Panc1 (cell line): ENCODE measurements around the gene ZMYND15. TPM values are rescaled to one million over a fixed set of nuclear protein-coding genes. Genes with fewer than 3 reads are reported as not detected.
A peak's percentile ranks its signal among the peaks of the same experiment; 100 is the strongest.

Experiments
- ATAC-seq: fragments of 200-7000 bp; cut with Tn5 transposase; 2 replicates; pipeline ENCODE4 v1.9.1; 2020; ENCODE audit warnings: mild to moderate bottlenecking, moderate library complexity
- BruUV-seq: library from RNA; stranded (reverse); fragments of 400-500 nt; replicated peaks from 2 replicates; lab custom pipeline; 2021; lab: Mats Ljungman, UMichigan
- CTCF ChIA-PET: fragments of 300-600 bp; sonication (Branson Sonifier 250); formaldehyde crosslinking; loops from one replicate; lab custom pipeline; 2022; ENCODE audit warnings: antibody characterized with exemption; lab: Charles Lee
- POLR2A ChIA-PET: fragments of 300-600 bp; sonication (Branson Sonifier 250); formaldehyde crosslinking; loops from one replicate; lab custom pipeline; 2022; ENCODE audit warnings: antibody characterized with exemption; lab: Charles Lee
- DNase-seq: peaks from one replicate; pipeline ENCODE4 v3.0.0-alpha.2; 2010; ENCODE audit warnings: low read depth, low spot score
- H3K27ac ChIP-seq: 2 replicates; pipeline ENCODE4 v1.5.1; 2011; ENCODE audit warnings: mild to moderate bottlenecking, low read length, inconsistent platforms
- H3K27me3 ChIP-seq: fragments of 200-500 bp; sonication (Bioruptor generic); 2 replicates; pipeline ENCODE4 v1.6.0; 2014; ENCODE audit warnings: low read length, inconsistent platforms; ENCODE audit not compliant: control insufficient read depth, insufficient read depth
- H3K36me3 ChIP-seq: fragments of 200-500 bp; sonication (Bioruptor generic); 2 replicates; pipeline ENCODE4 v1.5.1; 2014; ENCODE audit warnings: inconsistent platforms, mild to moderate bottlenecking, low read length, moderate library complexity; ENCODE audit not compliant: control insufficient read depth, insufficient read depth
- H3K4me1 ChIP-seq: 2 replicates; pipeline ENCODE4 v1.5.1; 2011; ENCODE audit warnings: inconsistent platforms, mild to moderate bottlenecking, low read length, moderate library complexity; ENCODE audit not compliant: control insufficient read depth, insufficient read depth
- H3K4me3 ChIP-seq, 2 experiments: 2 replicates each; pipeline ENCODE4 v1.5.1; 2011 to 2012; ENCODE audit warnings: low read depth in 2 of 2, low read length in 2 of 2, mild to moderate bottlenecking in 2 of 2, inconsistent platforms in 1 of 2, moderate library complexity in 1 of 2
- H3K9me3 ChIP-seq: fragments of 200-500 bp; sonication (Bioruptor generic); 2 replicates; pipeline ENCODE4 v1.5.1; 2014; ENCODE audit warnings: low read depth, mild to moderate bottlenecking, inconsistent platforms, low read length, moderate library complexity; ENCODE audit not compliant: control insufficient read depth, insufficient read depth
- POLR2AphosphoS5 ChIP-seq: IDR thresholded peaks from 2 replicates; pipeline ENCODE4 v1.6.1; 2012; ENCODE audit warnings: mild to moderate bottlenecking, low read depth, low read length, moderate library complexity
- SIN3A ChIP-seq: IDR thresholded peaks from 2 replicates; pipeline ENCODE4 v1.6.1; 2012; ENCODE audit warnings: low read depth, mild to moderate bottlenecking, low read length, moderate library complexity, borderline replicate concordance; ENCODE audit not compliant: insufficient read depth
- TCF7L2 ChIP-seq: IDR thresholded peaks from 2 replicates; pipeline ENCODE4 v1.6.1; 2011; ENCODE audit warnings: mild to moderate bottlenecking, low read depth, low read length, inconsistent platforms
- in situ Hi-C: cut with HindIII; loops from 2 replicates; pipeline ENCODE4 v1.10.0; 2016; ENCODE audit warnings: low sequenced_read_pairs, low pct_unique_long_range_greater_than_20kb
- intact Hi-C: fragments of 100-400 bp; cut with micrococcal nuclease; formaldehyde crosslinking; loops from one replicate; pipeline ENCODE4 v1.10.0; 2022; ENCODE audit not compliant: unreplicated experiment
- total RNA-seq: library from RNA; stranded (reverse); gene quantifications from one replicate; pipeline ENCODE4 v1.2.1, GENCODE V29; 2021; ENCODE audit not compliant: unreplicated experiment
- TF ChIP-seq, protein P1 (sequence below): fragments of 450-650 bp; IDR thresholded peaks from 2 replicates; pipeline ENCODE4 v1.5.1; 2017; ENCODE audit warnings: mild to moderate bottlenecking
- TF ChIP-seq, protein P2 (sequence below), 2 experiments: IDR thresholded peaks; 2 replicates each; pipeline ENCODE4 v1.6.1; 2011 to 2012; ENCODE audit warnings: low read depth in 2 of 2, control low read depth in 1 of 2, low read length in 1 of 2, mild to moderate bottlenecking in 1 of 2, moderate library complexity in 1 of 2; ENCODE audit not compliant: insufficient read depth in 1 of 2

ZMYND15 gene
- total RNA-seq, 1 experiment from 2014 or later: 0.28 TPM

DNA sequence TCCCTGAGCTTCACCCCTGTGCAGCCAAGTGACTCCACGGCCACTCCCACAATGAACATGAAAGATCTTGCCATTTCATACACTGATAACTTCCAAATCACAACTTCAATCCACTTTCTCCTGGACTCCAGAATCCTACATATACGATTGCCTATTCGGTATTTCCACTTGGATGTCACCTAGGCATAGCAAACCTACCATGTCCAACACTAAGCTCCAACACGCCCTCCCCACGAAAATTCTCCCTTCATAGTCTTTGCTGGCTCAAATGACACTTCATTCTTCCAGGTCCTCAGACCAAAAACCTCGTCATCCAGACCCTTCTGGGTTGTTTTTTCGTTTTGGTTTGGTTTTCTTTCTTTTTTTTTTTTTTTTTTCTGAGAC lies 51.1 kb downstream of the ZMYND15 start:
- Histone ChIP-seq H3K4me3 (peak overlapping the region; percentile 59 to 67), H3K27me3 (no peaks in the 10 kb centered on the region), H3K27ac (peak overlapping the region; percentile 23; the same call in 1 of the 2 replicates), H3K4me1 (peaks cover 6% of the 10 kb centered on the region), H3K9me3 (no peaks in the 10 kb centered on the region), H3K36me3 (no peaks in the 10 kb centered on the region; the same call in 1 of the 2 replicates)
- no peak for TF ChIP-seq TCF7L2
- TF ChIP-seq, protein P1, sequence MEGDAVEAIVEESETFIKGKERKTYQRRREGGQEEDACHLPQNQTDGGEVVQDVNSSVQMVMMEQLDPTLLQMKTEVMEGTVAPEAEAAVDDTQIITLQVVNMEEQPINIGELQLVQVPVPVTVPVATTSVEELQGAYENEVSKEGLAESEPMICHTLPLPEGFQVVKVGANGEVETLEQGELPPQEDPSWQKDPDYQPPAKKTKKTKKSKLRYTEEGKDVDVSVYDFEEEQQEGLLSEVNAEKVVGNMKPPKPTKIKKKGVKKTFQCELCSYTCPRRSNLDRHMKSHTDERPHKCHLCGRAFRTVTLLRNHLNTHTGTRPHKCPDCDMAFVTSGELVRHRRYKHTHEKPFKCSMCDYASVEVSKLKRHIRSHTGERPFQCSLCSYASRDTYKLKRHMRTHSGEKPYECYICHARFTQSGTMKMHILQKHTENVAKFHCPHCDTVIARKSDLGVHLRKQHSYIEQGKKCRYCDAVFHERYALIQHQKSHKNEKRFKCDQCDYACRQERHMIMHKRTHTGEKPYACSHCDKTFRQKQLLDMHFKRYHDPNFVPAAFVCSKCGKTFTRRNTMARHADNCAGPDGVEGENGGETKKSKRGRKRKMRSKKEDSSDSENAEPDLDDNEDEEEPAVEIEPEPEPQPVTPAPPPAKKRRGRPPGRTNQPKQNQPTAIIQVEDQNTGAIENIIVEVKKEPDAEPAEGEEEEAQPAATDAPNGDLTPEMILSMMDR: no peak
- no peak for TF ChIP-seq SIN3A
- no peak; the same call in 1 of the 2 replicates for TF ChIP-seq POLR2AphosphoS5
- TF ChIP-seq, protein P2, sequence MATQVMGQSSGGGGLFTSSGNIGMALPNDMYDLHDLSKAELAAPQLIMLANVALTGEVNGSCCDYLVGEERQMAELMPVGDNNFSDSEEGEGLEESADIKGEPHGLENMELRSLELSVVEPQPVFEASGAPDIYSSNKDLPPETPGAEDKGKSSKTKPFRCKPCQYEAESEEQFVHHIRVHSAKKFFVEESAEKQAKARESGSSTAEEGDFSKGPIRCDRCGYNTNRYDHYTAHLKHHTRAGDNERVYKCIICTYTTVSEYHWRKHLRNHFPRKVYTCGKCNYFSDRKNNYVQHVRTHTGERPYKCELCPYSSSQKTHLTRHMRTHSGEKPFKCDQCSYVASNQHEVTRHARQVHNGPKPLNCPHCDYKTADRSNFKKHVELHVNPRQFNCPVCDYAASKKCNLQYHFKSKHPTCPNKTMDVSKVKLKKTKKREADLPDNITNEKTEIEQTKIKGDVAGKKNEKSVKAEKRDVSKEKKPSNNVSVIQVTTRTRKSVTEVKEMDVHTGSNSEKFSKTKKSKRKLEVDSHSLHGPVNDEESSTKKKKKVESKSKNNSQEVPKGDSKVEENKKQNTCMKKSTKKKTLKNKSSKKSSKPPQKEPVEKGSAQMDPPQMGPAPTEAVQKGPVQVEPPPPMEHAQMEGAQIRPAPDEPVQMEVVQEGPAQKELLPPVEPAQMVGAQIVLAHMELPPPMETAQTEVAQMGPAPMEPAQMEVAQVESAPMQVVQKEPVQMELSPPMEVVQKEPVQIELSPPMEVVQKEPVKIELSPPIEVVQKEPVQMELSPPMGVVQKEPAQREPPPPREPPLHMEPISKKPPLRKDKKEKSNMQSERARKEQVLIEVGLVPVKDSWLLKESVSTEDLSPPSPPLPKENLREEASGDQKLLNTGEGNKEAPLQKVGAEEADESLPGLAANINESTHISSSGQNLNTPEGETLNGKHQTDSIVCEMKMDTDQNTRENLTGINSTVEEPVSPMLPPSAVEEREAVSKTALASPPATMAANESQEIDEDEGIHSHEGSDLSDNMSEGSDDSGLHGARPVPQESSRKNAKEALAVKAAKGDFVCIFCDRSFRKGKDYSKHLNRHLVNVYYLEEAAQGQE (IDR thresholded peaks at IDR 0.05; ENCODE audit: insufficient read depth in 1 of 2, low read depth in 2 of 2, low read length in 1 of 2): no peak
- BruUV-seq: no TSS peak
- ChIA-PET POLR2A (interaction anchor here (0.5 to 0.7 kb wide), 3 partner anchors 34 to 112 kb away, joined by 3 to 12 read pairs (median 5); no protein-coding TSS in a partner anchor), CTCF (interaction anchor here (0.6 to 1.5 kb wide), 3 partner anchors 9 to 80 kb away, joined by 3 to 17 read pairs (median 4); partner anchors contain the start of gene ARRB2)
- intact Hi-C loops (no loop called here), in situ Hi-C loops (no loop called here)
- no peak for ATAC-seq
- DNase-seq: no peak

DNA sequence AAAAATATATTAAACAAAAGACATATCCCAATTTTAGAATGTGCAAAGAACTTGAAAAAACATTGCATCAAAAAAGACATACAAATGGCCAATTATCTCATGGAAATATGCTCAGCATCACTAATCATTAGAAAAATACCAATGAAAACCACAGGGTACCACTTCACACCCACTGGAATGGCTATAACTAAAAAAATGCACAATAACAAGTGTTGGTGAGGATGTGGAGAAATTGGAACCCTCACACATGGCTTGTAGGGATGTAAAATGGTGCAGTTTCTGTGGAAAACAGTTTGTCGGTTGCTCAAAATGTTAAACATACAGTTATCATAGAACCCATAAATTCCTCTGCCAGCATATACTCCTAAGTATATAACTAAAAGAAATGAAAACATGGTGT lies 55.5 kb downstream of the ZMYND15 start:
- DNase-seq (no peak), ATAC-seq (no peak)
- intact Hi-C loops (no loop called here), in situ Hi-C loops (no loop called here)
- TF ChIP-seq SIN3A: no peak
- TF ChIP-seq POLR2AphosphoS5: no peak
- TF ChIP-seq, protein P1: no peak
- TF ChIP-seq, protein P2 (IDR thresholded peaks at IDR 0.05; ENCODE audit: insufficient read depth in 1 of 2, low read depth in 2 of 2, low read length in 1 of 2): no peak
- no peak for TF ChIP-seq TCF7L2
- Histone ChIP-seq H3K27ac (peak overlapping the region; percentile 20; the same call in 1 of the 2 replicates), H3K27me3 (no peaks in the 10 kb centered on the region), H3K9me3 (no peaks in the 10 kb centered on the region), H3K4me3 (peak overlapping the region in 1 of 2 experiments; percentile 100; a peak in 2 of 4 replicates), H3K36me3 (no peaks in the 10 kb centered on the region; the same call in none of the 2 replicates), H3K4me1 (no peaks in the 10 kb centered on the region)
- ChIA-PET POLR2A (no interaction called here), CTCF (no interaction called here)
- BruUV-seq: no TSS peak
